ENCODE data around the gene PSMB11.

DNA sequence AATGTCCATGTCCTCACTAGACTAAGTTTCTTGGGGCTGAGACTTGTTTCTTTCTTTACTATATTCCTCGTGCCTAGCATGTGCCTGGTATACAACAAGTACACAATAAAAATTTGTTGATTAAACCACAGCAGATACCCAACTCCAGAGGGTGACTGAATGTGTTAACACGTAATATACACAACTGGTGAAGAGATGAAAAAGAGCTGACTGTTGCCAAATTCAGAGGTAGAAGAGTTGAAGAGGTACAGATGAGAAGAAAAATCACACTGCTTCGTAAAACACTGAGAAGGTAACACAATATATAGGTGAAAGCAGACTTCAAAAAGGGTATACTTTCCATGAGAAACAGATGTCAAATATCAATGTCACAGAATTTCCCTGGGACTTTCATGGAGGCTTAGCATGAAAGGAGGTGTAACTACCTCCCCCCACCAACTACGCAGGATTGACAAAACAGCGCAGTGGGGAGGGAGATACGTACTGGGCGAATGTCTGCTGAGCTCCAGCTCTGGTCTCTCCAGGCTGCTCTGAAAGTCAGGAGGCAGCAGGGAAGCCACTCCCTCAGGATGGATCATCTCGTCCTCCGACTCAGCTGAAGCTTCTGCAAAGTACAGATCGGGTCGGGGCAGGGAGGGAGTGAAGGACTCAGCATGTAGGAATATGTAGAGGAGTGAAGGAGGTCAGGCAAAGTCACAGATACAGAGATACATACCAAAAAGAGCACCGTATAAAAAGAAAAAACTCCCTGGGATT lies 47.7 kb downstream of the PSMB11 start:
- TF ChIP-seq POLR2AphosphoS5 (IDR thresholded peaks at IDR 0.05; ENCODE audit: low read depth, low read length) = no peak
- TF ChIP-seq ZFX (IDR thresholded peaks at IDR 0.05) = no peak
- no peak for TF ChIP-seq POLR2A (IDR thresholded peaks at IDR 0.05; ENCODE audit: borderline replicate concordance, extremely low read depth, insufficient read depth, insufficient read length)
- no peak for TF ChIP-seq RAD21 (IDR thresholded peaks at IDR 0.05; ENCODE audit: low read depth)
- TF ChIP-seq, protein P1, sequence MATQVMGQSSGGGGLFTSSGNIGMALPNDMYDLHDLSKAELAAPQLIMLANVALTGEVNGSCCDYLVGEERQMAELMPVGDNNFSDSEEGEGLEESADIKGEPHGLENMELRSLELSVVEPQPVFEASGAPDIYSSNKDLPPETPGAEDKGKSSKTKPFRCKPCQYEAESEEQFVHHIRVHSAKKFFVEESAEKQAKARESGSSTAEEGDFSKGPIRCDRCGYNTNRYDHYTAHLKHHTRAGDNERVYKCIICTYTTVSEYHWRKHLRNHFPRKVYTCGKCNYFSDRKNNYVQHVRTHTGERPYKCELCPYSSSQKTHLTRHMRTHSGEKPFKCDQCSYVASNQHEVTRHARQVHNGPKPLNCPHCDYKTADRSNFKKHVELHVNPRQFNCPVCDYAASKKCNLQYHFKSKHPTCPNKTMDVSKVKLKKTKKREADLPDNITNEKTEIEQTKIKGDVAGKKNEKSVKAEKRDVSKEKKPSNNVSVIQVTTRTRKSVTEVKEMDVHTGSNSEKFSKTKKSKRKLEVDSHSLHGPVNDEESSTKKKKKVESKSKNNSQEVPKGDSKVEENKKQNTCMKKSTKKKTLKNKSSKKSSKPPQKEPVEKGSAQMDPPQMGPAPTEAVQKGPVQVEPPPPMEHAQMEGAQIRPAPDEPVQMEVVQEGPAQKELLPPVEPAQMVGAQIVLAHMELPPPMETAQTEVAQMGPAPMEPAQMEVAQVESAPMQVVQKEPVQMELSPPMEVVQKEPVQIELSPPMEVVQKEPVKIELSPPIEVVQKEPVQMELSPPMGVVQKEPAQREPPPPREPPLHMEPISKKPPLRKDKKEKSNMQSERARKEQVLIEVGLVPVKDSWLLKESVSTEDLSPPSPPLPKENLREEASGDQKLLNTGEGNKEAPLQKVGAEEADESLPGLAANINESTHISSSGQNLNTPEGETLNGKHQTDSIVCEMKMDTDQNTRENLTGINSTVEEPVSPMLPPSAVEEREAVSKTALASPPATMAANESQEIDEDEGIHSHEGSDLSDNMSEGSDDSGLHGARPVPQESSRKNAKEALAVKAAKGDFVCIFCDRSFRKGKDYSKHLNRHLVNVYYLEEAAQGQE (IDR thresholded peaks at IDR 0.05; ENCODE audit: low read depth) = no peak
- TF ChIP-seq, protein P2, sequence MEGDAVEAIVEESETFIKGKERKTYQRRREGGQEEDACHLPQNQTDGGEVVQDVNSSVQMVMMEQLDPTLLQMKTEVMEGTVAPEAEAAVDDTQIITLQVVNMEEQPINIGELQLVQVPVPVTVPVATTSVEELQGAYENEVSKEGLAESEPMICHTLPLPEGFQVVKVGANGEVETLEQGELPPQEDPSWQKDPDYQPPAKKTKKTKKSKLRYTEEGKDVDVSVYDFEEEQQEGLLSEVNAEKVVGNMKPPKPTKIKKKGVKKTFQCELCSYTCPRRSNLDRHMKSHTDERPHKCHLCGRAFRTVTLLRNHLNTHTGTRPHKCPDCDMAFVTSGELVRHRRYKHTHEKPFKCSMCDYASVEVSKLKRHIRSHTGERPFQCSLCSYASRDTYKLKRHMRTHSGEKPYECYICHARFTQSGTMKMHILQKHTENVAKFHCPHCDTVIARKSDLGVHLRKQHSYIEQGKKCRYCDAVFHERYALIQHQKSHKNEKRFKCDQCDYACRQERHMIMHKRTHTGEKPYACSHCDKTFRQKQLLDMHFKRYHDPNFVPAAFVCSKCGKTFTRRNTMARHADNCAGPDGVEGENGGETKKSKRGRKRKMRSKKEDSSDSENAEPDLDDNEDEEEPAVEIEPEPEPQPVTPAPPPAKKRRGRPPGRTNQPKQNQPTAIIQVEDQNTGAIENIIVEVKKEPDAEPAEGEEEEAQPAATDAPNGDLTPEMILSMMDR (IDR thresholded peaks at IDR 0.05 in 2 of 3, conservative IDR thresholded peaks at IDR 0.05 in 1 of 3; ENCODE audit: borderline replicate concordance in 1 of 3, insufficient read depth in 1 of 3, low read depth in 2 of 3, low read length in 2 of 3) = no peak
- no peak for TF ChIP-seq EZH2phosphoT487 (IDR thresholded peaks at IDR 0.05; ENCODE audit: borderline replicate concordance)
- TF ChIP-seq TCF7L2 (IDR thresholded peaks at IDR 0.05; ENCODE audit: borderline replicate concordance, extremely low read depth, insufficient read depth, insufficient read length) = no peak
- no peak for TF ChIP-seq EGR1 (IDR thresholded peaks at IDR 0.05; ENCODE audit: low read depth)
- no peak for TF ChIP-seq FOSL1 (IDR thresholded peaks at IDR 0.05; ENCODE audit: low read depth)
- no peak for TF ChIP-seq SIN3A (IDR thresholded peaks at IDR 0.05; ENCODE audit: low read depth)
